HUES6 (cell line): ENCODE results near the gene LETMD1.
"Not testable (repeated sequence)": the region's sequence is repeated elsewhere in the genome, so short reads cannot be mapped to it uniquely, and the experiment has no call there.

ENCODE experiments used
- H3K27ac ChIP-seq: 2 replicates; pipeline ENCODE4 v1.7.0; 2013; ENCODE audit warnings: low read depth, mild to moderate bottlenecking, low read length, inconsistent platforms
- H3K27me3 ChIP-seq: 2 replicates; pipeline ENCODE4 v1.6.1; 2013; ENCODE audit warnings: low read length; ENCODE audit not compliant: control insufficient read depth, insufficient read depth
- H3K36me3 ChIP-seq: 2 replicates; pipeline ENCODE4 v1.6.1; 2013; ENCODE audit warnings: low read length; ENCODE audit not compliant: control insufficient read depth, insufficient read depth
- H3K4me1 ChIP-seq: 2 replicates; pipeline ENCODE4 v1.6.1; 2013; ENCODE audit warnings: low read length; ENCODE audit not compliant: control insufficient read depth, insufficient read depth
- H3K4me3 ChIP-seq: 2 replicates; pipeline ENCODE4 v1.5.1; 2013; ENCODE audit warnings: low read depth, low read length
- H3K9ac ChIP-seq: one replicate; pipeline ENCODE4 v1.6.1; 2013; ENCODE audit warnings: mild to moderate bottlenecking, low read length
- H3K9me3 ChIP-seq: 2 replicates; pipeline ENCODE4 v1.6.1; 2013; ENCODE audit warnings: low read depth, low read length; ENCODE audit not compliant: control insufficient read depth, insufficient read depth

Gene LETMD1

DNA sequence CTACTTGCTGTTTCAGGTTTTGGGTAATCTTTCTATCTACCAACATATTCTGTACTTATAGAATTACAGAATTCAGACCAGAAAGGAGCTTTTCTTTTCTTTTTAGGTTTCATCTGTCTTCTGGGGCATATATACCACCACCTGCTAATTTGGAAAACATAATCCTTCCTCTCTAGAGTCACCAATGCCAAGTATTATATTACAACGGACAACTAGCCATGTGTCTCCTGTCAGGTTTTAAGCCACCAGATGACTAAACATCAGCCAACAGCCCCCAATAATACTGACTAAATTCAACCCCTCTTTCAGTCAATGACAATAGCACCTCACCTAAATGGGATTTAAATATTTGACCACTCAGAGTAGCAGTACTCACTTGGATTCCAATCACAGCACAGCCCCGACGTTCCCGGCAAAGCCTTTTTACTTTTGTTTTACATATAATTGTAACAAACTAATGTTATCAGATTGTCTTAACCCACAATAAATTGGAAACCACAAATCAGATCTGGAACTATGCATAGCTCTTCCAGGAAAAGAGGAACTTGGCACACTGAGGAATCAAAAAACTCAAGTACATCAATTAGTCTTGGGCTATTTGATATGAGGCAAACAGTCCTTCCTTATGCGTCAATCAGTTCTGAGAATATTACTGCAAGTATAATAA is 35.4 kb upstream of the LETMD1 start:
- H3K36me3 ChIP-seq = peaks cover 7% of the 10 kb centered on the region
- no peak overlapping the region for H3K4me3 ChIP-seq
- H3K4me1 ChIP-seq = peaks cover 11% of the 10 kb centered on the region; the same call in 1 of the 2 replicates
- no peak overlapping the region for H3K27ac ChIP-seq
- H3K9ac ChIP-seq = no peak overlapping the region
- no peaks in the 10 kb centered on the region for H3K27me3 ChIP-seq
- H3K9me3 ChIP-seq = no peaks in the 10 kb centered on the region

DNA sequence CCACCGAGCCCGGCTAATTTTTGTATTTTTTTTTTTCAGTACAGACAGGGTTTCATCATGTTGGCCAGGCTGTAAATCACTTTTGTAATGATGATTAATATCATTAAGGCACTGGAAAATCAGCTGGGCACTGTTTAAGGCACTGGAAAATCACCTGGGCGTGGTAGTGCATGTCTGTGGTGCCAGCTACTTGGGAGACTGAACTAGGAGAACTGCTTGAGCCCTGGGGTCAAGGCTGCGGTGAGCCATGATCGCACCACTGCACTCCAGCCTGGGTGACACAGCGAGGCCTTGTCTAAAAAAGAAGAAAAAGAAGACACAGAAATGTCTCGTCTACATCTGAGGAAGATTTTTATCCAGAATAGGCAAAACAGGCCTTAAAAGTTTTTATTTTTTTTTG is 34.7 kb upstream of the LETMD1 start:
- no peaks in the 10 kb centered on the region for H3K9me3 ChIP-seq

DNA sequence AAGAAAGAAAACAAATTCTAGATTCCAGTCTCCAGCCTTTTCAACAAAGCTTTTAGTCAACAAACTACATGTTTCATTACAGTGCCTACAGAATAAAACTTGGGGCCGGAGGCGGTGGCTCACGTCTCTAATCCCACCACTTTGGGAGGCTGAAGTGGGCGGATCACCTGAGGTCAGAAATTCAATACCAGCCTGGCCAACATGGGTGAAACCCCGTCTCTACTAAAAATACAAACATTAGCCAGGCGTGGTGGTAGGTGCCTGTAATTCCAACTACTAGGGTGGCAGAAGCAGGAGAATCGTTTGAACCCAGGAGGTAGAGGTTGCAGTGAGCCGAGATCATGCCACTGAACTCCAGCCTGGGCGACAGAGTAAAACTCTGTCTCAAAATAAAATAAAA is 33.7 kb upstream of the LETMD1 start:
- H3K27me3 ChIP-seq, H3K27ac ChIP-seq, H3K4me3 ChIP-seq, H3K9ac ChIP-seq, H3K36me3 ChIP-seq, H3K4me1 ChIP-seq, H3K9me3 ChIP-seq: not testable (repeated sequence)

More for the DNA sequence above, 34.7 kb upstream of the LETMD1 start:
- H3K27ac ChIP-seq = no peak overlapping the region
- H3K36me3 ChIP-seq = peaks cover under 1% of the 10 kb centered on the region; the same call in 1 of the 2 replicates
- no peak overlapping the region for H3K4me3 ChIP-seq
- H3K27me3 ChIP-seq = no peaks in the 10 kb centered on the region
- peaks cover 11% of the 10 kb centered on the region; the same call in 1 of the 2 replicates for H3K4me1 ChIP-seq
- no peak overlapping the region for H3K9ac ChIP-seq

DNA sequence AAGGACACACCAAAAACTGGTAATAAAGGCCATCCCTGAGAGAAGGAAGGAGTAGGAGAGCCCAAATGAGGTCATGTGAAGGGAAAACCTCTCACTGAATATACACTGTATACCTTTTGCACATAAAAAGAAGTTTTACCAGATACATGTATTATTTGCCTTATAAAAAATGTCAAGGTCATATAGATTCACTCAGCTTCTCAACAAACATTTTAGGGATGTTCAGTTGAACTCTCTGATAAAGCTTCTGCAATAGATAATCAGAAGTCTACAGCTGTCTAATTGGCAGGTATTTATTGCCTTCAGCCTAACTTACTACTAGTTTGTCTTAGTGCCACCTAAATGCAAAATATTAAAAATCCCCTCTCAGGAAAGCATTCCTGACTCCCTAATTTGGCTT is 30.7 kb upstream of the LETMD1 start:
- H3K4me1 ChIP-seq = no peaks in the 10 kb centered on the region; the same call in 1 of the 2 replicates
- H3K27ac ChIP-seq = no peak overlapping the region
- no peaks in the 10 kb centered on the region for H3K27me3 ChIP-seq
- no peaks in the 10 kb centered on the region for H3K36me3 ChIP-seq
- no peak overlapping the region for H3K9ac ChIP-seq
- no peak overlapping the region for H3K4me3 ChIP-seq
- H3K9me3 ChIP-seq = no peaks in the 10 kb centered on the region

DNA sequence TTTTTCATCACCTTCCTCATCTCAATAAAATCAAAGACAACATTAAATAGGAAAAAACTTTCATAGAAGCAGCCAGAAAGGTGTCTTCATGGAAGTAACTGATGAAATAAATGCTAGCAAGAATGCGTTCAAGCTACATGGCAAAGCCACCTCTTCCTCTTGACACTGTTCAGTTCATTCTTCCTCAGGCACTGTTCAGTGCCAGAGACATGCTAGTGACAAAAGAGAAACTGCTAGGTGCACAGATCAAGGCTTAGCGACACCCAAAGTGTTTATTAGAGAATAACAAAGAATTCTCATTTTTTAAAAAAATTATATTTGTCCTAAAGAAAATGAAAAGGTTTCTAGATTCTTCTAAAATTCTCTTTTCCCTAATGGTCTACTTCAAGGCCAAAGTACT is 29.2 kb upstream of the LETMD1 start:
- H3K9ac ChIP-seq = no peak overlapping the region
- no peak overlapping the region for H3K4me3 ChIP-seq
- H3K27me3 ChIP-seq = no peaks in the 10 kb centered on the region
- no peaks in the 10 kb centered on the region for H3K36me3 ChIP-seq
- peaks cover 2% of the 10 kb centered on the region for H3K4me1 ChIP-seq
- H3K9me3 ChIP-seq = no peaks in the 10 kb centered on the region
- no peak overlapping the region for H3K27ac ChIP-seq

DNA sequence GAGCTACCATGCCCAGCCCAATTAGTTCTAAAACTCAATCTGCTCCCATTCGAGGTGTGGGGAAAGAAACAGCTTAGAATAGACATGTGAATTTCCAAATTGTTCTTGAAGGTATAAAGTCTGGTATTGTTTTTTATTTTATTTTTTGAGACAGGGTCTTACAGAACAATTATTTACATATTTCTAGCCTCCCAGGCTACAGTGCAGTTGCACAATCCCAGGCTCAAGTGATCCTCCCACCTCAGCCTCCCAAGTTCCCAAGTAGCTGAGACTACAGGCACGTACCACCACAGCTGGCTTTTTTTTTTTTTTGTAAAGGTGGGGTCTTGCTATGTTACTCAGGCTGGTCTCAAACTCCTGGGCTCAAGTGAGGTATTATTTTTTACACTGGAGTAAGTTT is 28.2 kb upstream of the LETMD1 start:
- Histone ChIP-seq H3K36me3 (no peaks in the 10 kb centered on the region), H3K27ac (no peak overlapping the region), H3K27me3 (no peaks in the 10 kb centered on the region), H3K4me3 (no peak overlapping the region), H3K9me3 (no peaks in the 10 kb centered on the region), H3K4me1 (peaks cover 11% of the 10 kb centered on the region), H3K9ac (no peak overlapping the region)

DNA sequence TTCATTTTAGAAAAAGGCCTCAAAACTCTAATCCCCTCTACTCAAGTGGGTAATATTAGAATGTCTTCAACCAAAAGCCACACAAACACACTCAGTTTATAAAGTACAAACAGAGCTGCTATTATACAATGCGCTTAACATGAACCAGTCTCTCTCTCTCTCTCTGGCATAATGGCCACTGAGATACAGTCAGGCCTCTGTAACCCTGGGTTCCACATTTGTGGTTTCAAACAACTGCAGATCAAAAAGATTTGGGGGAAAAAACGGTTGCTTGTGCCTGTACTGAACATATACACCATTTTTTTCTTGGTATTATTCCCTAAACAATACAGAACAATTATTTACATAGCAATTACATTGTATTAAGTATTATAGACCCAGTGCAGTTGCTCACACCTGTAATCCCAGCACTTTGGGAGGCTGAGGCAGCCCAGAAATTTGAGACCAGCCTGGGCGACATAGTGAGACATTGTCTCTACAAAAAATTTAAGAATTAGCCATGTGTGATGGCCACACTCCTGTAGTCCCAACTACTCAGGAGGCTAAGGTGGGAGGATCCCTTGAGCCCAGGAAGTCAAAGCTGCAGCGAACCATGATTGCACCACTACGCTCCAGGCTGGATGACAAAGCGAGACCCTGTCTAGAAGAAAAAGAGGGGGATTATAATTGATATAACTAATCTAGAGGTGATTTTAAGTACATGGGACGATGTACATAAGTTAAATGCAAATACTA is 27.5 kb upstream of the LETMD1 start:
- no peaks in the 10 kb centered on the region for H3K27me3 ChIP-seq

DNA sequence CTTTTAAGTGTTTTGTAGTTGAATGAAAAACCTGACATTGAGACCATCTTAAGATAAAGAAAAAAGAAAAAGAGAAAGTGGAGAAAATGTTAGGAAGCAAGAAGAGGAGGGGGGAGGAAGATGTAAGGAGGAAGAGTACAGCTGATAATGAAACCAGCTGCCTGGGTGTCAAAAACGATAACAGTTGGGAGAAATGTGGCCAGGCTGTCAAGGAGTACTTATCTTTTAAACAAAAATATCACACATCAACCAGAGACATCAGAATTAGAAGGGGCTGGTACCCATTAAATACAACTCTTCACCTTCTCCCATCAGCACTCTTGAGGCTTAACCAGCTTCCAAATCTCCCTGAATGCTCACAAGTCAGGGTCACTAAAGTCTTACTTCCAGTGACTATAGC is 26.4 kb upstream of the LETMD1 start:
- no peak overlapping the region for H3K9ac ChIP-seq
- H3K27ac ChIP-seq = no peak overlapping the region
- no peaks in the 10 kb centered on the region for H3K9me3 ChIP-seq
- H3K4me3 ChIP-seq = no peak overlapping the region
- H3K27me3 ChIP-seq = no peaks in the 10 kb centered on the region
- peaks cover 13% of the 10 kb centered on the region for H3K4me1 ChIP-seq
- H3K36me3 ChIP-seq = no peaks in the 10 kb centered on the region

More for the DNA sequence above, 27.5 kb upstream of the LETMD1 start:
- no peaks in the 10 kb centered on the region for H3K9me3 ChIP-seq
- H3K9ac ChIP-seq = no peak overlapping the region
- H3K27ac ChIP-seq = no peak overlapping the region
- peaks cover 11% of the 10 kb centered on the region for H3K4me1 ChIP-seq
- H3K36me3 ChIP-seq = no peaks in the 10 kb centered on the region
- no peak overlapping the region for H3K4me3 ChIP-seq

DNA sequence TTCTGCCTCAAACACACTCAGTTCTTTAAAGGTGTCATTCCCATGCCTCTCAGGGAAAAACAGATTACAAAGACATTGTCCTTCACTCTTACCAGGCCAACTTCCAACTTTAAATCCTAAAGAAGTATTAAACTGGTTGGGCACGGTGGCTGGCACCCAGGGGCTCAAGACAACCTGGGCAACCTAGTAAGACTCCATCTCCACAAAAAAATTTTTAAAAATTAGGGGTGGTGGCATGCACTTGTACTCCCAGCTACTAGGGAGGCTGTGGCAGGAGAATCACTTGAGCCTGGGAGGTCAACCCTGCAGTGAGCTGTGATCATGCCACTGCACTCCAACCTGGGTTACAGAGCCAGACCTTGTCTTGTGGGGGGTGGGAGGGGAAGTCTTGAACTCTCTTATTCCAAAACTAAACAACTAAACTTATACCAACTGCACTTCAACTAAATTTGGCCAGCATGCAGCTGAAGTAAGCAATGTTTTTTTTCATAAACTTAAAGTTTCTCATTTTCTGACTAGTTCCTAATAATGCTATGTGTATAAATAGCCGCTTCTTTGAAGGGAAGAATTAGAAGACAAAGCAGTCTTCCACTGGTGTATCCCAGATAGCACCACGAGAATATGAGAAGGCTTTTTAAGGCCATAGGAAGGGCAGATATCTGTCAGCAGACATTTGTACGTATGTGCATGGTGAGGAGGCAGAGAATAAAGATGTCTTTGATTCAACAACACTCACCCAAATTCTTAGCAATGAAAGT is 24.3 kb upstream of the LETMD1 start:
- Histone ChIP-seq H3K9me3 (no peaks in the 10 kb centered on the region), H3K27ac (no peak overlapping the region), H3K9ac (peak overlapping the region; percentile 60), H3K4me3 (peak overlapping the region; percentile 85), H3K4me1 (peaks cover 25% of the 10 kb centered on the region), H3K36me3 (no peaks in the 10 kb centered on the region), H3K27me3 (no peaks in the 10 kb centered on the region)

DNA sequence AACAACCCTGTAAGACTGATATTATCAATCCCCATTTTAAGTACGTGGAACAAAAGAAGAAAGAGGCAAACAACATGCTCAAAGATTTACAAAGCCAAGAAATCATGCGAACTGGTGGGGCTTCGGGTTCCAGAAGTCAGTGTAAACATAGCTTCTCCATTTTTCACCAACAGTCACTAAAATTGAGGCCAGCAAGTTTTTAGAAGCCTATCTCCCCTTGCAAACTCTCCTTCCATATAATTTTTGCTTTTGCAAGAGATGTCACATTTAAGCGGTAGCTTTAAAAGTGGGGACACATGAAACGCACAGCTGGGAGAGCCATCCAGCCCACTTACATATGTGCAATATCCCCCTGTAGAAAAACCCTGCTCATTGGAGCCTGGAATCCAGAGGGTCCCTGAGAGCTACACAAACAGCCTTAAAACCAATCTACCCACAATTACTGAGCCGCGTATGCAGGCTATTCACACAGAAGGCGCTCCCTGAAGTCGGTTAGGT is 22.7 kb upstream of the LETMD1 start:
- H3K9ac ChIP-seq = peak overlapping the region; percentile 94
- H3K4me3 ChIP-seq = peak overlapping the region; percentile 85
- peaks cover 27% of the 10 kb centered on the region for H3K4me1 ChIP-seq
- no peaks in the 10 kb centered on the region for H3K9me3 ChIP-seq
- H3K27me3 ChIP-seq = no peaks in the 10 kb centered on the region
- no peaks in the 10 kb centered on the region for H3K36me3 ChIP-seq
- peak overlapping the region; percentile 97 for H3K27ac ChIP-seq
